Measurements from ENCODE around the gene WNT5B. TPM values are rescaled to one million over a fixed set of nuclear protein-coding genes. Genes with fewer than 3 reads are reported as not detected.
A peak's percentile ranks its signal among the peaks of the same experiment; 100 is the strongest.

WNT5B gene
- total RNA-seq, 1 donor from 2014 or later = 2.1 TPM

DNA sequence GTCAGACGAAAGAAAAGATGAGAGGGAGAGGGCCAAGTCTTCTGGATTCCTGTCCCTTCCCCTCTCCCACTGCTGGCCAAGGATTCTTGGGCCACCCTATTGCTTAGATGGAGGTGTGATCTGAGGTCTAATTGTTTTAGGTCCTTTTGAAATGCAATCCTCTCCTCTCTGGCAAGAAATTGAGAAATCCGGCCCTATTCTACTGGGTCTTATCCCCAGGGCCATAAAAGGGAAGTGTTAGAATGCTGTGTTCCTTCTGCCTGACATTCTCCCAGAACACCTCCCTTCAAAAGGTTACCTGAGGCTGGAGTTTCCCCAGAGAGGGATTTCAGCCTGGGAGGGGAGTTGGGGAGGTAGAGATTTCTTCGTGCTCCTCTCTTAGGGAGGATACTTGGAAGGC is 4.4 kb downstream of the WNT5B start:
- Histone ChIP-seq H3K36me3 (no peaks in the 10 kb centered on the region), H3K27ac (replicated peaks) (no peak overlapping the region), H3K9me3 (replicated peaks) (no peaks in the 10 kb centered on the region), H3K4me3 (no peak overlapping the region), H3K4me1 (peaks cover 58% of the 10 kb centered on the region), H3K27me3 (ENCODE audit: low read depth) (peaks cover 6% of the 10 kb centered on the region)
- DNase-seq = no peak
- TF ChIP-seq, protein P1, sequence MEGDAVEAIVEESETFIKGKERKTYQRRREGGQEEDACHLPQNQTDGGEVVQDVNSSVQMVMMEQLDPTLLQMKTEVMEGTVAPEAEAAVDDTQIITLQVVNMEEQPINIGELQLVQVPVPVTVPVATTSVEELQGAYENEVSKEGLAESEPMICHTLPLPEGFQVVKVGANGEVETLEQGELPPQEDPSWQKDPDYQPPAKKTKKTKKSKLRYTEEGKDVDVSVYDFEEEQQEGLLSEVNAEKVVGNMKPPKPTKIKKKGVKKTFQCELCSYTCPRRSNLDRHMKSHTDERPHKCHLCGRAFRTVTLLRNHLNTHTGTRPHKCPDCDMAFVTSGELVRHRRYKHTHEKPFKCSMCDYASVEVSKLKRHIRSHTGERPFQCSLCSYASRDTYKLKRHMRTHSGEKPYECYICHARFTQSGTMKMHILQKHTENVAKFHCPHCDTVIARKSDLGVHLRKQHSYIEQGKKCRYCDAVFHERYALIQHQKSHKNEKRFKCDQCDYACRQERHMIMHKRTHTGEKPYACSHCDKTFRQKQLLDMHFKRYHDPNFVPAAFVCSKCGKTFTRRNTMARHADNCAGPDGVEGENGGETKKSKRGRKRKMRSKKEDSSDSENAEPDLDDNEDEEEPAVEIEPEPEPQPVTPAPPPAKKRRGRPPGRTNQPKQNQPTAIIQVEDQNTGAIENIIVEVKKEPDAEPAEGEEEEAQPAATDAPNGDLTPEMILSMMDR (IDR thresholded peaks at IDR 0.05; ENCODE audit: borderline replicate concordance) = no peak
- intact Hi-C loops (cut with micrococcal nuclease) = loop anchor here (10.0 kb wide), 1 partner anchor 301 kb away; no protein-coding TSS in a partner anchor

DNA sequence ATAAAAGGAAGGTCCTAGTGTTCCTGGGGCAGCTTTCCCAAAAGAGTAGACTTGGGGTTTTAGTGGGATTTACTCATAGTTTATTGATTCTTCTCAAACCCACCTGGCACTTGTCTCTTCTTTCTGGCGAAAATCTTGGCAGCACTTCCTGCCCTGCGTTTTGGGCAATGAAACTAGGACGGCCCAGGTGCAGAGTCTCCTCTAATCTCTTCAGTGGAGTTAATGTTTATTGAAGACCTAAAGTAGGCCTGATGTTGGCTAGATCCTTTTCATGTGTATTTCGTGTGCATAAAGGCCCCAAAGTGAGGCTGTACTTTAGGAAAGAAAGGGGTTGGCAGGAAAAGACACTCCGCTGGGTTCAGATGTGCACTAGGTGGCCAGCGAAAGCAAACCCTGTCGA is 5.1 kb downstream of the WNT5B start:
- H3K4me3 ChIP-seq = no peak overlapping the region
- TF ChIP-seq, protein P1 (IDR thresholded peaks at IDR 0.05; ENCODE audit: borderline replicate concordance) = no peak
- H3K27me3 ChIP-seq (ENCODE audit: low read depth) = peaks cover 6% of the 10 kb centered on the region
- H3K27ac ChIP-seq (replicated peaks) = no peak overlapping the region
- no peaks in the 10 kb centered on the region for H3K36me3 ChIP-seq
- intact Hi-C loops (cut with micrococcal nuclease) = loop anchor here (10.0 kb wide), 1 partner anchor 301 kb away; no protein-coding TSS in a partner anchor
- no peaks in the 10 kb centered on the region for H3K9me3 ChIP-seq (replicated peaks)
- no peak for DNase-seq
- peaks cover 56% of the 10 kb centered on the region for H3K4me1 ChIP-seq

DNA sequence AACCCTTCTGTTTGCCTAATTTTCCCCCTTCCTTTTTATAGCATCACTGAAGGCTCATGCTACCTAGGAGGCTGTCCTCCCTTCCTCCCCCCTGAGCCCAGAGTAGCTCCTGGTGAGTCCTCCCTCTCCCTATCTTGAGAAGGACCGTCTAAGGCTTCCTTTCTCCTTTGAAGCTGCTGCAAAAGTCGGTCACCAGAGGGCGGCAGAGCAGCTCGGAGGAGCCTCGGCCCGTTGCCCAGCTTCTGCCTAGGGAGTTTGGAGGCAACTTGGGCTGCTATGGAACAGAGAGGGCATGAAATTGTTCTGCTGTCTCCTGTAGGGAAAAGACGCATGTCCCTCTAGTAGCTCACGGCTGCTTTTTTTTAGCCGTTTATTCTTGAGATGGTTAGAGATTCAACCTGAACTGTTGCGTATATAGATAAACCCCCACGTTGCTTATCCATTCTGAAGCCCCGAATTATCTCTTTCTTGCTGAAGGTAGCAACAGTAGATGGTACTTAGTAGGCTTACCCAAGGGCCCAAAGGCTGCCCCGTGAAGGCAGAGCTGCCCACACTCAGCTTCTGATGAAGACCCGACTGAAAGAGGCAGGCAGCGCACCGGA is 5.7 kb downstream of the WNT5B start:
- TF ChIP-seq, protein P1 (IDR thresholded peaks at IDR 0.05; ENCODE audit: borderline replicate concordance) = peak; percentile 91
- Histone ChIP-seq H3K4me1 (peaks cover 51% of the 10 kb centered on the region), H3K4me3 (no peak overlapping the region), H3K27me3 (ENCODE audit: low read depth) (peaks cover 6% of the 10 kb centered on the region), H3K9me3 (replicated peaks) (no peaks in the 10 kb centered on the region), H3K27ac (replicated peaks) (no peak overlapping the region), H3K36me3 (no peaks in the 10 kb centered on the region)
- intact Hi-C loops (cut with micrococcal nuclease) = loop anchor here (10.0 kb wide), 1 partner anchor 300 kb away; no protein-coding TSS in a partner anchor
- DNase-seq = peak; percentile 85

DNA sequence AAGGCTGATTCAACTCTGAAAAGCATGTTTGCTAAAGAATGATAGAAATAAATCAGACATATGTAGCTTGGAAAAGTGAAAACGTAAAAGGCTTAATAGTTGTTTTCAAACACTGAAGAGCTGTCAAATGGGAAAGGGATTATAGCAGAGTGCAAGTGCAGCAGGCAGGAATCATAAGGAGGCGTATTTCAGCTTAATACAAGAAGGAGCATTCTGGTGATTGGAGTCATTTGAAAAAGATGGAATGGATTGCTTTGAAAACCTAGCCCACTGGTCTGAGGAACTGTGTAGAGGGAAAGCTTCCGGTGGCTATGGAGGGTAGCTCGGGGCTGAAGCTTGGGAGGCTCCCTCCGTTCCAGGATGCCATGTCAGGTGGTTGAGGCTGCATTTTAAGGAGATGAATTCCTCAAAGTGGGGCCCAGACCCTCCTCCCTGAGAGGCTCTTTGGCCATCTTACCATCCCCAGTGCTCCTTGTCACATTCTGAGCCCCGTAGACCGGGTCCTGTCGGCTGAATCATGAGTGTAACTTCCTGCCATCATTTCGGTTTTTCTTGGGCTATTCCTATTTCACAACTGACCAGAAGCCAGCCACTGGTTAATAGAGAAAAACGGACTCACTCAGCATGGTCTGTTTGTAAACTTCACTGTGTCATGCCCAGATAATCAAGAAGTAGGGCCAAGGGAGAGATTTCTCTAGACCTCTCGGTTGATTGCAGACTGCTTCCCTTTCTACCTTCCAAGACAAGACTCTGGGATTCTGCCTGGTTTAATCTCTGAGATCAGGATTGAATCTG is 6.5 kb downstream of the WNT5B start:
- TF ChIP-seq, protein P1 (IDR thresholded peaks at IDR 0.05; ENCODE audit: borderline replicate concordance) = no peak
- H3K9me3 ChIP-seq (replicated peaks) = no peaks in the 10 kb centered on the region
- no peak overlapping the region for H3K4me3 ChIP-seq
- peaks cover 43% of the 10 kb centered on the region for H3K4me1 ChIP-seq
- H3K27ac ChIP-seq (replicated peaks) = no peak overlapping the region
- intact Hi-C loops (cut with micrococcal nuclease) = loop anchor here (10.0 kb wide), 1 partner anchor 299 kb away; no protein-coding TSS in a partner anchor
- no peak for DNase-seq
- H3K36me3 ChIP-seq = no peaks in the 10 kb centered on the region
- H3K27me3 ChIP-seq (ENCODE audit: low read depth) = peaks cover 6% of the 10 kb centered on the region

DNA sequence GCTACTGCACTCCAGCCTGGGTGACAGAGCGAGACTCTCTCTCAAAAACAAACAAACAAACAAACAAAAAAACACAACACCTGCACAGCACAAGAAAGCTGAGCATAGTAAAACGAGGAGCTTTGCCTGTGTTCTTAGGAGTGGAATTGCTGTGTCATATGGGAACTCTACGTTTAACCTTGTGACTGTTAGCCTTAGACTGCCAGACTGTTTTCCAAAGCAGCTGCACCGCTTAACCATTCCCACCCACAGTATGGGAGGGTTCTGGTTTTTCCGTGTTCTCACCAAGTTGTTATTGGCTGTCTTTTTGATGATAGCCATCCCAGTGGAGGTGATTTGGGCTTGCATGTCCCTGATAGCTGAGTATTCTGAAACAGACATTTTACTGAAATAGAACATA is 9.2 kb downstream of the WNT5B start:
- H3K9me3 ChIP-seq (replicated peaks) = no peaks in the 10 kb centered on the region
- DNase-seq = no peak
- TF ChIP-seq, protein P1 (IDR thresholded peaks at IDR 0.05; ENCODE audit: borderline replicate concordance) = no peak
- peaks cover 29% of the 10 kb centered on the region for H3K4me1 ChIP-seq
- intact Hi-C loops (cut with micrococcal nuclease) = loop anchor here (10.0 kb wide), 1 partner anchor 297 kb away; no protein-coding TSS in a partner anchor
- no peaks in the 10 kb centered on the region for H3K36me3 ChIP-seq
- no peaks in the 10 kb centered on the region for H3K27me3 ChIP-seq (ENCODE audit: low read depth)
- H3K27ac ChIP-seq (replicated peaks) = no peak overlapping the region
- H3K4me3 ChIP-seq = no peak overlapping the region
